Thymus (tissue), 11 donors: ENCODE results near the gene CABLES1. TPM values are rescaled to one million over a fixed set of nuclear protein-coding genes. Genes with fewer than 3 reads are reported as not detected.
A peak's percentile ranks its signal among the peaks of the same experiment; 100 is the strongest.

Experiments used
- DNase-seq, 9 donors: peaks; one replicate each; pipeline ENCODE4 v3.0.0-alpha.2; 2013; ENCODE audit warnings: low spot score in 9 of 9, low read depth in 6 of 9, missing footprints in 1 of 9
- H3K27ac ChIP-seq, 2 donors: one replicate each; pipeline ENCODE4 v1.5.1; 2013; ENCODE audit warnings: control low read depth in 1 of 2, low read depth in 1 of 2, low read length in 1 of 2, mild to moderate bottlenecking in 1 of 2, moderate library complexity in 1 of 2
- H3K27me3 ChIP-seq, 2 donors: one replicate each; pipeline ENCODE4 v1.5.1; 2013; ENCODE audit warnings: low read length in 1 of 2; ENCODE audit not compliant: control insufficient read depth in 2 of 2, insufficient read depth in 1 of 2
- H3K36me3 ChIP-seq, 2 donors: one replicate each; pipeline ENCODE4 v1.5.1; 2013; ENCODE audit warnings: low read length in 1 of 2, mild to moderate bottlenecking in 1 of 2, moderate library complexity in 1 of 2; ENCODE audit not compliant: control insufficient read depth in 2 of 2, insufficient read depth in 2 of 2
- H3K4me1 ChIP-seq, 2 donors: one replicate each; pipeline ENCODE4 v1.5.1; 2013; ENCODE audit warnings: low read length in 2 of 2; ENCODE audit not compliant: control insufficient read depth in 2 of 2, insufficient read depth in 2 of 2
- H3K4me3 ChIP-seq, 2 donors: one replicate each; pipeline ENCODE4 v1.5.1; 2013; ENCODE audit warnings: low read length in 2 of 2, control low read depth in 1 of 2, mild to moderate bottlenecking in 1 of 2
- H3K9me3 ChIP-seq, 2 donors: one replicate each; pipeline ENCODE4 v1.5.1; 2013; ENCODE audit warnings: low read length in 1 of 2, mild to moderate bottlenecking in 1 of 2; ENCODE audit not compliant: control insufficient read depth in 2 of 2, insufficient read depth in 1 of 2
- WGBS: extraction: QIAGEN DNeasy Blood & Tissue Kit; methylation state at CpG from one replicate; pipeline ENCODE4 v1.1.7; 2013; 5-methylcytosine and 5-hydroxymethylcytosine counted together
- polyA plus RNA-seq: library from polyadenylated mRNA; stranded (reverse); fragments of 200-250 nt; gene quantifications from one replicate; pipeline ENCODE4 v1.2.3, GENCODE V29; 2013
- total RNA-seq: library from RNA; stranded (reverse); fragments of 120-200 nt; gene quantifications from one replicate; pipeline ENCODE4 v1.2.4, GENCODE V29; 2013
- donor health status: healthy.

The CABLES1 gene
- total and polyA plus RNA-seq, 2 donors = 5.1 to 6.7 TPM

- Histone ChIP-seq H3K4me3 (peak overlapping the region; percentile 38 to 71), H3K4me1 (peaks cover 15 to 23% of the 10 kb centered on the region in 2 donors), H3K9me3 (no peaks in the 10 kb centered on the region), H3K27me3 (peaks cover 50 to 64% of the 10 kb centered on the region in 2 donors), H3K27ac (peak overlapping the region in 1 of 2 donors; percentile 43), H3K36me3 (no peaks in the 10 kb centered on the region)
- WGBS = under 1% methylated on average over 134 of the region's 134 CpGs
- peak in 1 of 9 donors; percentile 26 for DNase-seq
Observed at GRCh38 chr18:23135550-23136325, 453 bp downstream of the CABLES1 start.

GRCh38 chr18:23136326-23137096, 1.2 kb downstream of the CABLES1 start:
- H3K9me3 ChIP-seq = no peaks in the 10 kb centered on the region
- H3K4me1 ChIP-seq = peaks cover 15 to 29% of the 10 kb centered on the region in 2 donors
- H3K27ac ChIP-seq = peak overlapping the region; percentile 16 to 43
- peaks cover 50 to 64% of the 10 kb centered on the region in 2 donors for H3K27me3 ChIP-seq
- H3K36me3 ChIP-seq = no peaks in the 10 kb centered on the region
- no peak for DNase-seq
- peak overlapping the region; percentile 38 to 71 for H3K4me3 ChIP-seq
- 4% methylated on average over 72 of the region's 72 CpGs for WGBS

- Histone ChIP-seq H3K27ac (peak overlapping the region; percentile 8 to 9), H3K4me1 (peaks cover 15 to 34% of the 10 kb centered on the region in 2 donors), H3K27me3 (peaks cover 48 to 64% of the 10 kb centered on the region in 2 donors), H3K4me3 (peak overlapping the region; percentile 6 to 38), H3K36me3 (no peaks in the 10 kb centered on the region), H3K9me3 (no peaks in the 10 kb centered on the region)
- no peak for DNase-seq
- 52% methylated on average over 12 of the region's 12 CpGs for WGBS
Observed at GRCh38 chr18:23137097-23137635, 1.9 kb downstream of the CABLES1 start.

GRCh38 chr18:23137788-23138216, 2.5 kb downstream of the CABLES1 start:
- H3K4me1 ChIP-seq = peaks cover 15 to 40% of the 10 kb centered on the region in 2 donors

GRCh38 chr18:23138471-23138870, 3.2 kb downstream of the CABLES1 start:
- Histone ChIP-seq H3K9me3 (no peaks in the 10 kb centered on the region), H3K27ac (peak overlapping the region in 1 of 2 donors; percentile 32), H3K27me3 (peaks cover 46 to 55% of the 10 kb centered on the region in 2 donors), H3K4me3 (no peak overlapping the region), H3K36me3 (no peaks in the 10 kb centered on the region), H3K4me1 (peaks cover 16 to 47% of the 10 kb centered on the region in 2 donors)
- DNase-seq = no peak
- 93% methylated on average over 5 of the region's 5 CpGs for whole genome bisulfite sequencing

More at GRCh38 chr18:23137788-23138216, 2.5 kb downstream of the CABLES1 start:
- no peak for DNase-seq
- Histone ChIP-seq H3K9me3 (no peaks in the 10 kb centered on the region), H3K27ac (peak overlapping the region in 1 of 2 donors; percentile 8), H3K36me3 (no peaks in the 10 kb centered on the region), H3K27me3 (peaks cover 48 to 60% of the 10 kb centered on the region in 2 donors), H3K4me3 (peak overlapping the region in 1 of 2 donors; percentile 38)
- WGBS = 93% methylated on average over 9 of the region's 9 CpGs

- no peaks in the 10 kb centered on the region for H3K9me3 ChIP-seq
- H3K27me3 ChIP-seq = peaks cover 21 to 29% of the 10 kb centered on the region in 2 donors
- 84% methylated on average over 12 of the region's 12 CpGs for WGBS
- peaks cover 5 to 41% of the 10 kb centered on the region in 2 donors for H3K4me1 ChIP-seq
- peak in 1 of 9 donors; percentile 47 for DNase-seq
- no peak overlapping the region for H3K27ac ChIP-seq
- no peak overlapping the region for H3K4me3 ChIP-seq
- no peaks in the 10 kb centered on the region for H3K36me3 ChIP-seq
Observed at GRCh38 chr18:23141104-23141999, 6.1 kb downstream of the CABLES1 start.

- no peak overlapping the region for H3K4me3 ChIP-seq
- no peak overlapping the region for H3K27ac ChIP-seq
- H3K4me1 ChIP-seq = peaks cover 3 to 36% of the 10 kb centered on the region in 2 donors
- WGBS = 88% methylated on average over 6 of the region's 6 CpGs
- H3K27me3 ChIP-seq = peaks cover 11 to 19% of the 10 kb centered on the region in 2 donors
- H3K36me3 ChIP-seq = no peaks in the 10 kb centered on the region
- H3K9me3 ChIP-seq = no peaks in the 10 kb centered on the region
- no peak for DNase-seq
Observed at GRCh38 chr18:23142251-23142929, 7.1 kb downstream of the CABLES1 start.
